NB4 (cell line): ENCODE data around the gene RBFOX1.

Experiments
- CTCF ChIP-seq: IDR thresholded peaks from one replicate; pipeline ENCODE4 v1.5.1; 2012; ENCODE audit warnings: low read depth, low read length
- MYC ChIP-seq: IDR thresholded peaks from 2 replicates; pipeline ENCODE4 v1.6.1; 2011; ENCODE audit warnings: low read depth, low read length
- POLR2A ChIP-seq: IDR thresholded peaks from 2 replicates; pipeline ENCODE4 v1.6.1; 2011; ENCODE audit warnings: mild to moderate bottlenecking; ENCODE audit not compliant: insufficient read length; ENCODE audit errors: extremely low read depth
- TF ChIP-seq, protein P1 (sequence below): IDR thresholded peaks from 2 replicates; pipeline ENCODE4 v1.6.1; 2011; ENCODE audit warnings: low read depth, low read length

GRCh38 chr16:7340938-7341337 lies 8.3 kb downstream of the RBFOX1 start:
- TF ChIP-seq CTCF = no peak
- TF ChIP-seq, protein P1, sequence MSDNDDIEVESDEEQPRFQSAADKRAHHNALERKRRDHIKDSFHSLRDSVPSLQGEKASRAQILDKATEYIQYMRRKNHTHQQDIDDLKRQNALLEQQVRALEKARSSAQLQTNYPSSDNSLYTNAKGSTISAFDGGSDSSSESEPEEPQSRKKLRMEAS = no peak
- no peak for TF ChIP-seq MYC
- TF ChIP-seq POLR2A = no peak
